IPS-18c (cell line): ENCODE data around the gene ADGRD1.

ENCODE experiments used
- H3K4me3 ChIP-seq: 2 replicates; pipeline ENCODE4 v1.7.0; 2013; ENCODE audit warnings: low read depth, mild to moderate bottlenecking, low read length, moderate library complexity; ENCODE audit not compliant: insufficient read depth
- H3K9me3 ChIP-seq: one replicate; pipeline ENCODE4 v1.6.1; 2013; ENCODE audit warnings: mild to moderate bottlenecking, low read length, moderate library complexity; ENCODE audit not compliant: control insufficient read depth, insufficient read depth

ADGRD1 gene

GRCh38 chr12:131164096-131164872, 210.6 kb downstream of the ADGRD1 start:
- Histone ChIP-seq H3K9me3 (no peaks in the 10 kb centered on the region), H3K4me3 (no peak overlapping the region)

GRCh38 chr12:131166717-131167116, 213.0 kb downstream of the ADGRD1 start:
- no peaks in the 10 kb centered on the region for H3K9me3 ChIP-seq

GRCh38 chr12:131167334-131167733, 213.6 kb downstream of the ADGRD1 start:
- H3K4me3 ChIP-seq: no peak overlapping the region
- no peaks in the 10 kb centered on the region for H3K9me3 ChIP-seq

More at GRCh38 chr12:131166717-131167116, 213.0 kb downstream of the ADGRD1 start:
- no peak overlapping the region for H3K4me3 ChIP-seq

- no peaks in the 10 kb centered on the region for H3K9me3 ChIP-seq
Measured at GRCh38 chr12:131171029-131171428, 217.3 kb downstream of the ADGRD1 start.

GRCh38 chr12:131174901-131175300, 221.2 kb downstream of the ADGRD1 start:
- H3K4me3 ChIP-seq: no peak overlapping the region
- no peaks in the 10 kb centered on the region for H3K9me3 ChIP-seq

More at GRCh38 chr12:131171029-131171428, 217.3 kb downstream of the ADGRD1 start:
- H3K4me3 ChIP-seq: no peak overlapping the region

- Histone ChIP-seq H3K9me3 (no peaks in the 10 kb centered on the region), H3K4me3 (no peak overlapping the region)
Measured at GRCh38 chr12:131176266-131176665, 222.6 kb downstream of the ADGRD1 start.

GRCh38 chr12:131176926-131177325, 223.2 kb downstream of the ADGRD1 start:
- no peaks in the 10 kb centered on the region for H3K9me3 ChIP-seq
- no peak overlapping the region for H3K4me3 ChIP-seq

GRCh38 chr12:131177599-131177998, 223.9 kb downstream of the ADGRD1 start:
- Histone ChIP-seq H3K4me3 (no peak overlapping the region), H3K9me3 (no peaks in the 10 kb centered on the region)

- Histone ChIP-seq H3K9me3 (peaks cover 4% of the 10 kb centered on the region), H3K4me3 (no peak overlapping the region)
Measured at GRCh38 chr12:131187602-131188001, 233.9 kb downstream of the ADGRD1 start.

- no peak overlapping the region for H3K4me3 ChIP-seq
- peaks cover 4% of the 10 kb centered on the region for H3K9me3 ChIP-seq
Measured at GRCh38 chr12:131188131-131189050, 234.7 kb downstream of the ADGRD1 start.

GRCh38 chr12:131189781-131190180, 236.1 kb downstream of the ADGRD1 start:
- peaks cover 2% of the 10 kb centered on the region for H3K9me3 ChIP-seq
- no peak overlapping the region for H3K4me3 ChIP-seq

GRCh38 chr12:131190965-131191364, 237.3 kb downstream of the ADGRD1 start:
- H3K4me3 ChIP-seq: no peak overlapping the region
- peaks cover 2% of the 10 kb centered on the region for H3K9me3 ChIP-seq
